Measurements from ENCODE around the gene VWA5B1.
A peak's percentile ranks its signal among the peaks of the same experiment; 100 is the strongest.

VWA5B1 gene

GRCh38 chr1:20339811-20340457, 49.3 kb downstream of the VWA5B1 start:
- no peak overlapping the region for H3K4me3 ChIP-seq (replicated peaks; ENCODE audit: low read depth, low read length)
- no peaks in the 10 kb centered on the region for H3K27me3 ChIP-seq (replicated peaks; ENCODE audit: control insufficient read depth, insufficient read depth, low read length)
- no peaks in the 10 kb centered on the region for H3K36me3 ChIP-seq (ENCODE audit: control insufficient read depth, insufficient read depth, low read length)
- no peak for TF ChIP-seq CTCF (IDR thresholded peaks at IDR 0.05; ENCODE audit: insufficient read depth, low read length, poor library complexity, severe bottlenecking)
- DNase-seq (ENCODE audit: extremely low read depth, insufficient read length) = no peak

GRCh38 chr1:20342294-20343148, 51.8 kb downstream of the VWA5B1 start:
- no peak for TF ChIP-seq CTCF (IDR thresholded peaks at IDR 0.05; ENCODE audit: insufficient read depth, low read length, poor library complexity, severe bottlenecking)
- DNase-seq (ENCODE audit: extremely low read depth, insufficient read length) = no peak
- no peak overlapping the region for H3K4me3 ChIP-seq (replicated peaks; ENCODE audit: low read depth, low read length)
- H3K27me3 ChIP-seq (replicated peaks; ENCODE audit: control insufficient read depth, insufficient read depth, low read length) = no peaks in the 10 kb centered on the region
- no peaks in the 10 kb centered on the region for H3K36me3 ChIP-seq (ENCODE audit: control insufficient read depth, insufficient read depth, low read length)

GRCh38 chr1:20343149-20343937, 52.7 kb downstream of the VWA5B1 start:
- no peaks in the 10 kb centered on the region for H3K36me3 ChIP-seq (ENCODE audit: control insufficient read depth, insufficient read depth, low read length)
- TF ChIP-seq CTCF (IDR thresholded peaks at IDR 0.05; ENCODE audit: insufficient read depth, low read length, poor library complexity, severe bottlenecking) = no peak
- no peaks in the 10 kb centered on the region; the same call in 1 of the 2 replicates for H3K27me3 ChIP-seq (replicated peaks; ENCODE audit: control insufficient read depth, insufficient read depth, low read length)
- no peak overlapping the region for H3K4me3 ChIP-seq (replicated peaks; ENCODE audit: low read depth, low read length)
- DNase-seq (ENCODE audit: extremely low read depth, insufficient read length) = peak; percentile 47

- Histone ChIP-seq H3K27me3 (replicated peaks; ENCODE audit: control insufficient read depth, insufficient read depth, low read length) (no peaks in the 10 kb centered on the region; the same call in 1 of the 2 replicates), H3K4me3 (replicated peaks; ENCODE audit: low read depth, low read length) (no peak overlapping the region), H3K36me3 (ENCODE audit: control insufficient read depth, insufficient read depth, low read length) (no peaks in the 10 kb centered on the region)
- DNase-seq (ENCODE audit: extremely low read depth, insufficient read length) = no peak
- TF ChIP-seq CTCF (IDR thresholded peaks at IDR 0.05; ENCODE audit: insufficient read depth, low read length, poor library complexity, severe bottlenecking) = no peak
These were observed 53.2 kb downstream of the VWA5B1 start for GRCh38 chr1:20343938-20344302.

- H3K36me3 ChIP-seq (ENCODE audit: control insufficient read depth, insufficient read depth, low read length) = no peaks in the 10 kb centered on the region
- no peak overlapping the region for H3K4me3 ChIP-seq (replicated peaks; ENCODE audit: low read depth, low read length)
- no peak for TF ChIP-seq CTCF (IDR thresholded peaks at IDR 0.05; ENCODE audit: insufficient read depth, low read length, poor library complexity, severe bottlenecking)
- no peak for DNase-seq (ENCODE audit: extremely low read depth, insufficient read length)
- H3K27me3 ChIP-seq (replicated peaks; ENCODE audit: control insufficient read depth, insufficient read depth, low read length) = no peaks in the 10 kb centered on the region; the same call in 1 of the 2 replicates
These were observed 54.1 kb downstream of the VWA5B1 start for GRCh38 chr1:20344738-20345137.

Measured in GM06990 (cell line).